IPS-NIHi11 (cell line): ENCODE data around the gene NEUROG2.
"Not testable (repeated sequence)": the region's sequence is repeated elsewhere in the genome, so short reads cannot be mapped to it uniquely, and the experiment has no call there.

Source experiments
- DNase-seq: peaks from one replicate; pipeline ENCODE4 v3.0.0; 2012; ENCODE audit warnings: mixed read lengths, low spot score

The NEUROG2 gene

DNA sequence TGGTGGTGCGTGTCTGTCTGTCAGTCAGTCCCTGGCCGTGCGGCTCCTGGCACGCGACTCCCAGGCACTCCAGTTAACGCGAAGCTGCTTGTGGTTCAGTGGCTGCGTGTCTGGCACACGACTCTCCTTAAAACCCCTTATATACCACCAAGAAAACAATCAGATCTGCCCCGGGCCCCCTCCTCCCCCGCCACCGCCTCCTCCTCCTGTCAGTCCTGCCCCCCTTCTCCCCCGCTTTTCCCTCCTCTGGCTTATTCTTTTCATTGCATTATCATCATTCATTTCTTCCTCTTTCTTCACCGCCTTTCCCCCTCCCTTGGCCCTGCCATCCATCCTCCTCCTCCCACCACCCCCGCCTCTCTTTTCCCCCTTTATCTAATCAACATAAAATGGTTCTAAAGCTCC lies at the start of gene NEUROG2:
Gene NEUROG2, minus strand, starts transcription at position 115 of the 405 bp plus-strand sequence. CDS start 705 bp downstream, outside the sequence.
- peak; percentile 24 for DNase-seq

- DNase-seq, result no peak
Measured at GRCh38 chr4:112564706-112565270, 48.8 kb upstream of the NEUROG2 start.

DNA sequence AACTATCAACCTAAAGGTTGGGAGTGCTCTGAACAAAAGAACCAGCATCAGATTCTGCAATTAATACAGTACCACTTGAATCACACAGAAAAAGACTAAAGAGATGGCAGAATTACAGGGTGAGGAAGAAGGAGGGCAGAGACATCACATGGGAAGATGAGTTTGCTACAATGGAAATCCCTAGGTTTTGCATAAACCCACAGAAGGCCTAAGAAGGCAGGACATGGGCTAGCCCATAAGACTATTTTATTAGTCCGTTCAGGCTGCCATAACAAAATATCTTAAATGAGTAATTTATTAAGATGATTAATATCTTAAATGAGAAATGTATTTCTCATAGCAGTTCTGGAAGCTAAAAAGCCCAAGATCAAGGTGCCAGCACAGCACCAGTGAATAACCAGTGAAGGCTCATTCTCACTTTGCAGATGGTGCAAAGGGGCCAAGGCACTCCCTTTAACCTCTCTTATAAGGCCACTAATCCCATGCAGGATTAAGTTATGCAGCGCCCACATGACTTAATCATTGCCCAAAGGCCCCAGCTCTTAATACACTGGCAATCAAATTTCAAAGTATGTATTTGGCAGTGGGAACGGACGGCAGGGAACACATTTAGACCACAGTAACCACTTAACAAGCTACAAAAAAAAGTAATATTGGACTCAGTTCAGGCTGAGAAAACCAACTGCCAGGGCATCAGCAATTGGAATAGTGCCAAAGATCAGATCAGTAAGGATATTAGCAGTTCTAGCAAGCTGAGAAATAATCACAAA lies 47.6 kb upstream of the NEUROG2 start:
- no peak for DNase-seq

- no peak for DNase-seq
Measured at GRCh38 chr4:112562254-112562879, 46.4 kb upstream of the NEUROG2 start.

- no peak for DNase-seq
Measured at GRCh38 chr4:112560084-112560483, 44.1 kb upstream of the NEUROG2 start.

- DNase-seq, result no peak
Measured at GRCh38 chr4:112559053-112559452, 43.1 kb upstream of the NEUROG2 start.

DNA sequence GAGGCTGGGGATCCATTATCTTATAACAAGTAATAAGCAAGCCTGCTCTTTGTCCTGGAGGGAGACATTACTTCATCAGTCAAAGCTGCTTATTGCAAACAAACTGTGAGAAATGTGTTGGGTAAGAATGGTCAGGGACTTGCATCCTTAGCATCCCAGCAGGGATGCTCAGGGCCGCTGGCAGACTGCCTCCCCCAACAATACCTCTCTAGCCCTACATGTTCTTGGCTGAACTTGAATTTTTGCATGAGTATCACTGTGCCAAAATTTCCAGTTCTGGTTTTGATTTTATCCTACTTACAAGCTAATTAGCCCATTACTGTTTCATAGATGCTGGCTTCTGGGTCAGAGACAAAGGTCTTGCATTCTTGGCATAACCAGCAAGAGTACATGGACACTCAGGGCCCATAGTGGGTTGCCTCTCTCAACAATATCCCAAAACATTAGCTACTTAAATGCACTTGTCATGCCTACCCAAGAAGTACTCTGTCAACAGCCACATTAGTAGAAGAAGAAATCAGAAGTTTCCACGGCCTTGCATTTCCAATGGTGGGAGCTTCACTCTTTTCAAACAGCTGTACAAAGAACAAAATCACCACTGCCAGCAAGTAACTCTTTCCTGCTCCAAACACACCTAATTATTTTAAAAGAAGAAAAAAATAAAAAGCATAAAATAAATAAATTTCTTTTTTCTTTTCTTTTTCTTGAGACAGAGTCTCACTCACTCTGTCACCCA lies 41.9 kb upstream of the NEUROG2 start:
- DNase-seq, result no peak

GRCh38 chr4:112554271-112554670 lies 38.3 kb upstream of the NEUROG2 start:
- DNase-seq, result not testable (repeated sequence)

GRCh38 chr4:112552668-112553067 lies 36.7 kb upstream of the NEUROG2 start:
- DNase-seq, result no peak

GRCh38 chr4:112550728-112551127 lies 34.7 kb upstream of the NEUROG2 start:
- DNase-seq, result no peak

DNA sequence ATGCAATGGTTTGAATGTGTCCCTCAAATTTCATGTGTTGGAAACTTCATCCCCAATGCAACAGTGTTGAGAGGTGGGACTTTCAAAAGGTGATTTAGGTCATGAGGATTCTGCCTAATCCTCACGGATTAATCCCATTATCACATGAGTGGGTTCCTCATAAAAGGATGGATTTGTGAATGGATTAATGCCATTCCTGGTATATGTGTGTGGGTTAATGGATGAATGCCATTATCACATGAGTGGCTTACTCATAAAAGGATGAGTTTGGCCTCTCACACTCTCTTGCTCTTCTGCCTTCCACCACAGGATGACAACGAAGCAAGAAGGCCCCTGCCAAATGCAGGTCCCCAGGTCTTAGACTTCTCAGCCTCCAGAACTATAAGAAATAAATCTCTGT lies 30.5 kb upstream of the NEUROG2 start:
- no peak for DNase-seq

- DNase-seq, result no peak
Measured at GRCh38 chr4:112545346-112545745, 29.4 kb upstream of the NEUROG2 start.

DNA sequence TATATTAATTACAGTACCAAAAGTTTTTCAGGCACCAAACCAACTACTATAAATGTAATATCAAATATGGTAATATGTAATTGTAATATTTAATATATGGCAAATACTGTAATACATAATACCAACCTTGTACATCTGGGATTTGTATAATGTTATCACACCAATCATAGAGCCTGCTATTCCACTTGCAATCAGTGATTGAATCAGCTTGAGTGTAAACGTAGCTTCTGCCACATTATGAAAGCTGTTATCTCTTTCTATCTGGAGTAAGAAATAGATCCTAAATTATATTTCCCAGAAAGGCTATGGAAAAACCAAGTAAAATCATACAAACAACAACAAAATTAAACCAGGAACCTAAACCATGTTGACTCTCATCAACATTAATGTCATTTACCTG lies 24.7 kb upstream of the NEUROG2 start:
- no peak for DNase-seq

- DNase-seq, result no peak
Measured at GRCh38 chr4:112536123-112536522, 20.1 kb upstream of the NEUROG2 start.

- DNase-seq, result no peak
Measured at GRCh38 chr4:112532267-112532666, 16.3 kb upstream of the NEUROG2 start.

GRCh38 chr4:112531146-112531545 lies 15.2 kb upstream of the NEUROG2 start:
- DNase-seq, result no peak

DNA sequence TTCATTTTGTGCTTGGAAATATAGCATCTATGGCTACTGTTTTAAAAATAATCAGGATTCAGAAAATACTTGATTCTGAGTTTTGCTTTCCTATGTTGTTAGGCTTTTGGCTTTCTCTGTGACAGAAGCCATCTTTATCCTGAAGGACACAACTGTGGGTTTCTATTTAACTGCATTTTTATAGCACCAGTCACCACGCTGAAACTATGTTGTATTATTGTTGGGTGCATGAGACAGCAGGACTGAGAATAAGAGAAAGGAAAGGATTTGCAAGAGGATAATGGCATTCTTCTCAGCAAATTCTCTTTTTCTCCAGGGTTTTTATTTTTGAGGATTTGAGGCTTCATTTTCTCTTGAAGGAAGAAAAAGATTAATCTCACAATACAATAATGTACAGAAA lies 10.1 kb upstream of the NEUROG2 start:
- no peak for DNase-seq

- DNase-seq, result peak; percentile 86
Measured at GRCh38 chr4:112523764-112524505, 8.0 kb upstream of the NEUROG2 start.

DNA sequence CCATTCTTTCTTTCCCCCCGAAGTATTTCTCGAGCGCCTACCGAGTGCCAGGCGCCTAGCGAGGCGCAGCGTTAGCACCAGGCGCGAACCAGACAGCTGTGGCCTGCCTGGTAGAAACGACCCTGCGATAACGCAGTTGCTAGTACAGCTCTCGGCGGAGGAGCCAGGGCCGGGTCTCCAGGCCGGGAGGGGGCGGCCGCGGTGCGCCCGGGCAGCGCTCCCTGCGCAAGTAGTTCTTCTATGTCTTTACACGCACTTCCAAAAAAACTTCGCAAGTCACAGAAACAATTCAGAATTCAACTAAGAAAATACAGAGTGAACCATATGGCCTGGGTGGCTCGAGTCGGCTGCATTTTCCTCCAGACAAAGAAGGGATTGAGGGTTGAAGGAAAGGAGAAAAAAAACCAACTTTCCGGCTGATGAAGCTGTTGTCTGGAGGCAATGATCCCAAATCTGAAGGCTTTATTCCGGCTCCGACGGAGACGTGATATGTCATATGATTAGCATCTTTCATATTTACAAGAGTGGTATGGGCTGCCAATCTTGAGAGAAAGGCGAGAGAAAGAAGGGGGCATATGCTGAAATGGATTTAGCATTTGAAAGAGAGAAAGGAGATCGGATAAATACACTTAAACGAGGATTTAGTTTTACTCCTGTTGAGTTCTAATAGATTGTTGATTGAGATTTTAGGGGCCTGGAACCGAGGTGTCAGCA lies 7.2 kb upstream of the NEUROG2 start:
- peak; percentile 61 for DNase-seq

- DNase-seq, result not testable (repeated sequence)
Measured at GRCh38 chr4:112522431-112522830, 6.5 kb upstream of the NEUROG2 start.
